GM12878 (cell line): ENCODE data around the gene GRIFIN. TPM values are rescaled to one million over a fixed set of nuclear protein-coding genes. Genes with fewer than 3 reads are reported as not detected.

Experiments used
- ATAC-seq: fragments of 200-7000 bp; cut with Tn5 transposase; 3 replicates; pipeline ENCODE4 v1.9.1; 2020; ENCODE audit warnings: mild to moderate bottlenecking, moderate library complexity
- BruUV-seq: library from RNA; stranded (reverse); fragments of 400-500 nt; replicated peaks from 2 replicates; lab custom pipeline; 2021; lab: Mats Ljungman, UMichigan
- CTCF ChIA-PET: fragments of 300-600 bp; sonication (Branson Sonifier 250); formaldehyde crosslinking; extraction: SDS; loops from one replicate; lab custom pipeline; 2021; ENCODE audit warnings: inconsistent platforms; lab: Yijun Ruan, JAX
- POLR2A ChIA-PET: fragments of 350-600 bp; formaldehyde crosslinking; extraction: SDS; loops from one replicate; lab custom pipeline; 2021; ENCODE audit warnings: inconsistent platforms; lab: Charles Lee
- RAD21 ChIA-PET: fragments of 300-600 bp; sonication (Branson Sonifier 250); formaldehyde crosslinking; loops from one replicate; lab custom pipeline; 2023; ENCODE audit warnings: antibody characterized with exemption; ENCODE audit not compliant: unreplicated experiment; lab: Charles Lee
- SMC1A ChIA-PET: fragments of 300-600 bp; sonication (Branson Sonifier 250); formaldehyde crosslinking; loops from one replicate; lab custom pipeline; 2023; ENCODE audit not compliant: unreplicated experiment, uncharacterized antibody; lab: Charles Lee
- DNase-seq: peaks from one replicate; pipeline ENCODE4 v3.0.0-alpha.2; 2011; ENCODE audit warnings: low read depth, low spot score
- FAIRE-seq: peaks from 3 replicates; lab custom pipeline; 2011; peaks lifted over from hg19 to GRCh38; lab: Jason Lieb, UNC
- H2AFZ ChIP-seq: 2 replicates; pipeline ENCODE4 v1.6.0; 2011; ENCODE audit warnings: low read depth, low read length, control low read depth; ENCODE audit not compliant: control insufficient read depth
- H3K27ac ChIP-seq: 2 replicates; pipeline ENCODE4 v1.5.1; 2011; ENCODE audit warnings: control low read depth; ENCODE audit not compliant: control insufficient read depth, insufficient read depth
- H3K27me3 ChIP-seq, 2 experiments: replicated peaks in 1 of 2; 2 replicates each; pipeline versions ENCODE4 v1.6.0 to v1.6.1; 2011; ENCODE audit warnings: low read length in 1 of 2; ENCODE audit not compliant: control insufficient read depth in 2 of 2, insufficient read depth in 2 of 2
- H3K36me3 ChIP-seq, 2 experiments: 2 replicates each; pipeline ENCODE4 v1.5.1; 2011; ENCODE audit warnings: low read length in 1 of 2; ENCODE audit not compliant: control insufficient read depth in 2 of 2, insufficient read depth in 2 of 2
- H3K4me1 ChIP-seq: 2 replicates; pipeline ENCODE4 v1.6.1; 2011; ENCODE audit warnings: mild to moderate bottlenecking, low read length, moderate library complexity, mixed read lengths; ENCODE audit not compliant: control insufficient read depth, insufficient read depth
- H3K4me2 ChIP-seq: 2 replicates; pipeline ENCODE4 v1.6.0; 2011; ENCODE audit warnings: control low read depth; ENCODE audit not compliant: control insufficient read depth, insufficient read depth
- H3K4me3 ChIP-seq: fragments of 200-600 bp; sonication (generic); 2 replicates; pipeline ENCODE4 v1.5.1; 2016
- H3K79me2 ChIP-seq: 2 replicates; pipeline ENCODE4 v1.6.0; 2011; ENCODE audit warnings: low read length; ENCODE audit not compliant: control insufficient read depth, insufficient read depth
- H3K9ac ChIP-seq: 2 replicates; pipeline ENCODE4 v1.8.0; 2011; ENCODE audit warnings: low read length, control low read depth, mixed read lengths; ENCODE audit not compliant: control insufficient read depth, insufficient read depth
- H3K9me3 ChIP-seq: replicated peaks from 3 replicates; pipeline ENCODE4 v1.5.1; 2011; ENCODE audit warnings: mild to moderate bottlenecking, low read length; ENCODE audit not compliant: control insufficient read depth, insufficient read depth
- H4K20me1 ChIP-seq: 2 replicates; pipeline ENCODE4 v1.6.0; 2011; ENCODE audit not compliant: control insufficient read depth, insufficient read depth
- NR2F1 ChIP-seq: fragments of 450-650 bp; conservative IDR thresholded peaks from 2 replicates; pipeline ENCODE4 v1.6.1; 2017; ENCODE audit warnings: mild to moderate bottlenecking
- PML ChIP-seq: IDR thresholded peaks from 2 replicates; pipeline ENCODE4 v1.6.1; 2012; ENCODE audit warnings: low read length, inconsistent platforms
- ZSCAN29 ChIP-seq: fragments of 450-650 bp; IDR thresholded peaks from 2 replicates; pipeline ENCODE4 v1.6.1; 2017; ENCODE audit warnings: mild to moderate bottlenecking, moderate library complexity
- WGBS: methylation state at CpG from one replicate; pipeline ENCODE4 v1.1.6; 2016; ENCODE audit warnings: low lambda C conversion rate; ENCODE audit not compliant: insufficient replicate concordance, insufficient coverage; ENCODE audit errors: missing lambda C conversion rate; 5-methylcytosine and 5-hydroxymethylcytosine counted together
- in situ Hi-C: fragments of 300-500 bp; cut with MboI; formaldehyde crosslinking; loops from 9 replicates; pipeline ENCODE4 v1.14.3; 2018; ENCODE audit warnings: mixed read lengths
- intact Hi-C: fragments of 100-400 bp; cut with micrococcal nuclease; formaldehyde crosslinking; loops from one replicate; pipeline ENCODE4 v1.14.2; 2022; ENCODE audit not compliant: unreplicated experiment
- polyA plus RNA-seq, 11 experiments: library from polyadenylated mRNA; depleted of rRNA in 4 of 11; unstranded in 6 of 11; stranded (reverse) in 5 of 11; fragments of >200 nt; fragmentation: Nextera tagmentation in 4 of 11; fragmentation: Illumina TruSeq in 1 of 11; extraction: Ambion mirVana in 4 of 11; extraction: Trizol in 1 of 11; gene quantifications; 1 replicate in 1 of 11; 2 replicates in 10 of 11; pipeline versions ENCODE4 v1.2.1 to v1.2.3, GENCODE V29; 2011 to 2016; ENCODE audit warnings: inconsistent platforms in 2 of 11, missing spikeins in 2 of 11, low read depth in 1 of 11
- total RNA-seq, 4 experiments: library from RNA; depleted of rRNA in 3 of 4; stranded (reverse); fragments of >200 nt in 3 of 4; fragmentation: Illumina TruSeq in 1 of 4; extraction: Trizol in 1 of 4; gene quantifications; 2 replicates each; pipeline versions ENCODE4 v1.2.1 to v1.2.3, GENCODE V29; 2013 to 2021
- TF ChIP-seq, protein P1 (sequence below): IDR thresholded peaks from 2 replicates; pipeline ENCODE4 v1.6.1; 2012; ENCODE audit warnings: mild to moderate bottlenecking, low read depth, low read length

The GRIFIN gene
- total and polyA plus RNA-seq, 10 of the 15 experiments (the other 5 are each of a cell fraction or from before 2014, with no cell fraction given), result not detected

GRCh38 chr7:2460641-2461040 is 15.6 kb downstream of the GRIFIN start:
- DNase-seq (no peak), ATAC-seq (no peak), FAIRE-seq (no peak)
- no peak overlapping the region for H3K4me3 ChIP-seq
- 49% methylated on average over 6 of the region's 6 CpGs for WGBS
- H3K36me3 ChIP-seq, result no peaks in the 10 kb centered on the region
- H3K27ac ChIP-seq, result no peak overlapping the region
- SMC1A ChIA-PET, result no interaction called here
- POLR2A ChIA-PET, result no interaction called here
- TF ChIP-seq NR2F1 (no peak), PML (no peak), ZSCAN29 (no peak)
- TF ChIP-seq, protein P1, sequence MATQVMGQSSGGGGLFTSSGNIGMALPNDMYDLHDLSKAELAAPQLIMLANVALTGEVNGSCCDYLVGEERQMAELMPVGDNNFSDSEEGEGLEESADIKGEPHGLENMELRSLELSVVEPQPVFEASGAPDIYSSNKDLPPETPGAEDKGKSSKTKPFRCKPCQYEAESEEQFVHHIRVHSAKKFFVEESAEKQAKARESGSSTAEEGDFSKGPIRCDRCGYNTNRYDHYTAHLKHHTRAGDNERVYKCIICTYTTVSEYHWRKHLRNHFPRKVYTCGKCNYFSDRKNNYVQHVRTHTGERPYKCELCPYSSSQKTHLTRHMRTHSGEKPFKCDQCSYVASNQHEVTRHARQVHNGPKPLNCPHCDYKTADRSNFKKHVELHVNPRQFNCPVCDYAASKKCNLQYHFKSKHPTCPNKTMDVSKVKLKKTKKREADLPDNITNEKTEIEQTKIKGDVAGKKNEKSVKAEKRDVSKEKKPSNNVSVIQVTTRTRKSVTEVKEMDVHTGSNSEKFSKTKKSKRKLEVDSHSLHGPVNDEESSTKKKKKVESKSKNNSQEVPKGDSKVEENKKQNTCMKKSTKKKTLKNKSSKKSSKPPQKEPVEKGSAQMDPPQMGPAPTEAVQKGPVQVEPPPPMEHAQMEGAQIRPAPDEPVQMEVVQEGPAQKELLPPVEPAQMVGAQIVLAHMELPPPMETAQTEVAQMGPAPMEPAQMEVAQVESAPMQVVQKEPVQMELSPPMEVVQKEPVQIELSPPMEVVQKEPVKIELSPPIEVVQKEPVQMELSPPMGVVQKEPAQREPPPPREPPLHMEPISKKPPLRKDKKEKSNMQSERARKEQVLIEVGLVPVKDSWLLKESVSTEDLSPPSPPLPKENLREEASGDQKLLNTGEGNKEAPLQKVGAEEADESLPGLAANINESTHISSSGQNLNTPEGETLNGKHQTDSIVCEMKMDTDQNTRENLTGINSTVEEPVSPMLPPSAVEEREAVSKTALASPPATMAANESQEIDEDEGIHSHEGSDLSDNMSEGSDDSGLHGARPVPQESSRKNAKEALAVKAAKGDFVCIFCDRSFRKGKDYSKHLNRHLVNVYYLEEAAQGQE, result no peak
- no peaks in the 10 kb centered on the region for H3K79me2 ChIP-seq
- BruUV-seq, result no TSS peak
- no peak overlapping the region for H3K9ac ChIP-seq
- RAD21 ChIA-PET, result no interaction called here
- H3K27me3 ChIP-seq, result no peaks in the 10 kb centered on the region
- H3K4me1 ChIP-seq, result no peaks in the 10 kb centered on the region
- in situ Hi-C loops (no loop called here), intact Hi-C loops (no loop called here)
- H2AFZ ChIP-seq, result no peak overlapping the region
- no peak overlapping the region for H3K4me2 ChIP-seq
- CTCF ChIA-PET, result interaction anchor here (1.3 to 1.5 kb wide), 2 partner anchors 8 to 10 kb away, joined by 3 read pairs; no protein-coding TSS in a partner anchor
- H3K9me3 ChIP-seq, result no peaks in the 10 kb centered on the region; the same call in 2 of the 3 replicates
- no peaks in the 10 kb centered on the region for H4K20me1 ChIP-seq
